Panc1 (cell line): ENCODE results near the gene ADCK2. TPM values are rescaled to one million over a fixed set of nuclear protein-coding genes. Genes with fewer than 3 reads are reported as not detected.
"Not testable (repeated sequence)": the region's sequence is repeated elsewhere in the genome, so short reads cannot be mapped to it uniquely, and the experiment has no call there.

Experiments
- ATAC-seq: fragments of 200-7000 bp; cut with Tn5 transposase; 2 replicates; pipeline ENCODE4 v1.9.1; 2020; ENCODE audit warnings: mild to moderate bottlenecking, moderate library complexity
- BruUV-seq: library from RNA; stranded (reverse); fragments of 400-500 nt; replicated peaks from 2 replicates; lab custom pipeline; 2021; lab: Mats Ljungman, UMichigan
- CTCF ChIA-PET: fragments of 300-600 bp; sonication (Branson Sonifier 250); formaldehyde crosslinking; loops from one replicate; lab custom pipeline; 2022; ENCODE audit warnings: antibody characterized with exemption; lab: Charles Lee
- POLR2A ChIA-PET: fragments of 300-600 bp; sonication (Branson Sonifier 250); formaldehyde crosslinking; loops from one replicate; lab custom pipeline; 2022; ENCODE audit warnings: antibody characterized with exemption; lab: Charles Lee
- DNase-seq: peaks from one replicate; pipeline ENCODE4 v3.0.0-alpha.2; 2010; ENCODE audit warnings: low read depth, low spot score
- H3K27ac ChIP-seq: 2 replicates; pipeline ENCODE4 v1.5.1; 2011; ENCODE audit warnings: mild to moderate bottlenecking, low read length, inconsistent platforms
- H3K27me3 ChIP-seq: fragments of 200-500 bp; sonication (Bioruptor generic); 2 replicates; pipeline ENCODE4 v1.6.0; 2014; ENCODE audit warnings: low read length, inconsistent platforms; ENCODE audit not compliant: control insufficient read depth, insufficient read depth
- H3K36me3 ChIP-seq: fragments of 200-500 bp; sonication (Bioruptor generic); 2 replicates; pipeline ENCODE4 v1.5.1; 2014; ENCODE audit warnings: inconsistent platforms, mild to moderate bottlenecking, low read length, moderate library complexity; ENCODE audit not compliant: control insufficient read depth, insufficient read depth
- H3K4me1 ChIP-seq: 2 replicates; pipeline ENCODE4 v1.5.1; 2011; ENCODE audit warnings: inconsistent platforms, mild to moderate bottlenecking, low read length, moderate library complexity; ENCODE audit not compliant: control insufficient read depth, insufficient read depth
- H3K4me3 ChIP-seq, 2 experiments: 2 replicates each; pipeline ENCODE4 v1.5.1; 2011 to 2012; ENCODE audit warnings: low read depth in 2 of 2, low read length in 2 of 2, mild to moderate bottlenecking in 2 of 2, inconsistent platforms in 1 of 2, moderate library complexity in 1 of 2
- H3K9me3 ChIP-seq: fragments of 200-500 bp; sonication (Bioruptor generic); 2 replicates; pipeline ENCODE4 v1.5.1; 2014; ENCODE audit warnings: low read depth, mild to moderate bottlenecking, inconsistent platforms, low read length, moderate library complexity; ENCODE audit not compliant: control insufficient read depth, insufficient read depth
- CTCF ChIP-seq: fragments of 450-650 bp; IDR thresholded peaks from 2 replicates; pipeline ENCODE4 v1.5.1; 2017; ENCODE audit warnings: mild to moderate bottlenecking
- POLR2AphosphoS5 ChIP-seq: IDR thresholded peaks from 2 replicates; pipeline ENCODE4 v1.6.1; 2012; ENCODE audit warnings: mild to moderate bottlenecking, low read depth, low read length, moderate library complexity
- REST ChIP-seq, 2 experiments: IDR thresholded peaks; 2 replicates each; pipeline ENCODE4 v1.6.1; 2011 to 2012; ENCODE audit warnings: low read depth in 2 of 2, control low read depth in 1 of 2, low read length in 1 of 2, mild to moderate bottlenecking in 1 of 2, moderate library complexity in 1 of 2; ENCODE audit not compliant: insufficient read depth in 1 of 2
- SIN3A ChIP-seq: IDR thresholded peaks from 2 replicates; pipeline ENCODE4 v1.6.1; 2012; ENCODE audit warnings: low read depth, mild to moderate bottlenecking, low read length, moderate library complexity, borderline replicate concordance; ENCODE audit not compliant: insufficient read depth
- TCF7L2 ChIP-seq: IDR thresholded peaks from 2 replicates; pipeline ENCODE4 v1.6.1; 2011; ENCODE audit warnings: mild to moderate bottlenecking, low read depth, low read length, inconsistent platforms
- in situ Hi-C: cut with HindIII; loops from 2 replicates; pipeline ENCODE4 v1.10.0; 2016; ENCODE audit warnings: low sequenced_read_pairs, low pct_unique_long_range_greater_than_20kb
- intact Hi-C: fragments of 100-400 bp; cut with micrococcal nuclease; formaldehyde crosslinking; loops from one replicate; pipeline ENCODE4 v1.10.0; 2022; ENCODE audit not compliant: unreplicated experiment
- total RNA-seq: library from RNA; stranded (reverse); gene quantifications from one replicate; pipeline ENCODE4 v1.2.1, GENCODE V29; 2021; ENCODE audit not compliant: unreplicated experiment

The ADCK2 gene
- total RNA-seq, 1 experiment from 2014 or later: 21.6 TPM

- TF ChIP-seq SIN3A: no peak
- TF ChIP-seq CTCF: no peak
- TF ChIP-seq POLR2AphosphoS5: no peak
- TF ChIP-seq REST (IDR thresholded peaks at IDR 0.05; ENCODE audit: insufficient read depth in 1 of 2, low read depth in 2 of 2, low read length in 1 of 2): no peak
- no peak for TF ChIP-seq TCF7L2
- in situ Hi-C loops (no loop called here), intact Hi-C loops (no loop called here)
- Histone ChIP-seq H3K36me3 (peaks cover 8% of the 10 kb centered on the region), H3K27ac (no peak overlapping the region), H3K4me3 (no peak overlapping the region), H3K27me3 (no peaks in the 10 kb centered on the region), H3K9me3 (no peaks in the 10 kb centered on the region), H3K4me1 (no peaks in the 10 kb centered on the region)
- DNase-seq (no peak), ATAC-seq (no peak)
- no TSS peak for BruUV-seq
- ChIA-PET POLR2A (interaction anchor here (0.7 kb wide), 1 partner anchor 10 kb away, joined by 3 read pairs; no protein-coding TSS in a partner anchor), CTCF (interaction anchor here (0.7 kb wide), 1 partner anchor 87 kb away, joined by 3 read pairs; no protein-coding TSS in a partner anchor)
Measured at GRCh38 chr7:140734729-140735128, 62.0 kb downstream of the ADCK2 start.

- DNase-seq (no peak), ATAC-seq (no peak)
- Histone ChIP-seq H3K36me3 (peaks cover 8% of the 10 kb centered on the region), H3K27ac (no peak overlapping the region), H3K27me3 (no peaks in the 10 kb centered on the region), H3K4me1 (no peaks in the 10 kb centered on the region), H3K4me3 (no peak overlapping the region), H3K9me3 (no peaks in the 10 kb centered on the region)
- intact Hi-C loops (no loop called here), in situ Hi-C loops (no loop called here)
- CTCF ChIA-PET: no interaction called here
- TF ChIP-seq REST (IDR thresholded peaks at IDR 0.05; ENCODE audit: insufficient read depth in 1 of 2, low read depth in 2 of 2, low read length in 1 of 2) (no peak), TCF7L2 (no peak), CTCF (no peak), SIN3A (no peak), POLR2AphosphoS5 (no peak)
- POLR2A ChIA-PET: no interaction called here
- BruUV-seq: no TSS peak
Measured at GRCh38 chr7:140738280-140738679, 65.5 kb downstream of the ADCK2 start.

- H3K27ac ChIP-seq, DNase-seq, in situ Hi-C loops, POLR2A ChIA-PET, H3K9me3 ChIP-seq, CTCF ChIA-PET, H3K27me3 ChIP-seq, BruUV-seq, H3K36me3 ChIP-seq, intact Hi-C loops, ATAC-seq, H3K4me1 ChIP-seq, H3K4me3 ChIP-seq: not testable (repeated sequence)
Measured at GRCh38 chr7:140743255-140743654, 70.5 kb downstream of the ADCK2 start.
